ENCODE measurements around the gene EIF3L. TPM values are rescaled to one million over a fixed set of nuclear protein-coding genes. Genes with fewer than 3 reads are reported as not detected.

Gene EIF3L
- polyA plus RNA-seq, 1 donor from 2014 or later, result 352 TPM

DNA sequence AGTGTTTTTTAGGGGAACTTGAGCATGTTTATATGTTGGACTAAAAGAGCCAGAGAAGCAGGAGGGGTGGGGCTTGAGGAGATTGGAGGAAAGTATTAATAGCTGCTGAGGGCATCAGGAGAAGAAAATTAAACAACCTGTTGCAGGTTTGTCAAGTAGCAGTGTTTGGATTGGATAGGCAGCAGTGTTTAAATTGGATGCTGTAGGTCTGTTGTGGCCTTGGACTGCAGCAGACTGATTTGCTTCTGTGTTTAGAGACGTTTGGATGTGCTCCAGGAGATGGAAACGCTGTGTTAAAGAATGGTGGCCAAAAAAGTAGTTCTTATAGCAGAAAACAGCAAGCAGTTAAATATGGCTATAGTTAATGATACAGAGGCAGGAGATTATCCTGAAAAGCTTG lies 5.7 kb downstream of the EIF3L start:
- no peak overlapping the region for H3K9ac ChIP-seq (ENCODE audit: low read length)
- no peak overlapping the region for H2AFZ ChIP-seq (ENCODE audit: low read depth, low read length)
- H3K4me3 ChIP-seq (ENCODE audit: low read length), result no peak overlapping the region
- H3K27ac ChIP-seq (ENCODE audit: low read length), result no peak overlapping the region
- no peaks in the 10 kb centered on the region for H3K9me3 ChIP-seq (ENCODE audit: low read length)
- H3K9me2 ChIP-seq (ENCODE audit: insufficient read depth, low read length), result no peaks in the 10 kb centered on the region
- no peak overlapping the region for H3K4me2 ChIP-seq (ENCODE audit: low read length)
- no peaks in the 10 kb centered on the region for H3F3A ChIP-seq (ENCODE audit: insufficient read depth, low read length, poor library complexity, severe bottlenecking)
- H4K20me1 ChIP-seq (ENCODE audit: insufficient read depth), result no peaks in the 10 kb centered on the region
- H3K36me3 ChIP-seq (ENCODE audit: insufficient read depth, low read length), result no peaks in the 10 kb centered on the region
- peaks cover 16% of the 10 kb centered on the region for H3K79me2 ChIP-seq (replicated peaks; ENCODE audit: insufficient read depth, low read length)
- TF ChIP-seq POLR2AphosphoS5 (IDR thresholded peaks at IDR 0.05), result no peak
- TF ChIP-seq, protein P1, sequence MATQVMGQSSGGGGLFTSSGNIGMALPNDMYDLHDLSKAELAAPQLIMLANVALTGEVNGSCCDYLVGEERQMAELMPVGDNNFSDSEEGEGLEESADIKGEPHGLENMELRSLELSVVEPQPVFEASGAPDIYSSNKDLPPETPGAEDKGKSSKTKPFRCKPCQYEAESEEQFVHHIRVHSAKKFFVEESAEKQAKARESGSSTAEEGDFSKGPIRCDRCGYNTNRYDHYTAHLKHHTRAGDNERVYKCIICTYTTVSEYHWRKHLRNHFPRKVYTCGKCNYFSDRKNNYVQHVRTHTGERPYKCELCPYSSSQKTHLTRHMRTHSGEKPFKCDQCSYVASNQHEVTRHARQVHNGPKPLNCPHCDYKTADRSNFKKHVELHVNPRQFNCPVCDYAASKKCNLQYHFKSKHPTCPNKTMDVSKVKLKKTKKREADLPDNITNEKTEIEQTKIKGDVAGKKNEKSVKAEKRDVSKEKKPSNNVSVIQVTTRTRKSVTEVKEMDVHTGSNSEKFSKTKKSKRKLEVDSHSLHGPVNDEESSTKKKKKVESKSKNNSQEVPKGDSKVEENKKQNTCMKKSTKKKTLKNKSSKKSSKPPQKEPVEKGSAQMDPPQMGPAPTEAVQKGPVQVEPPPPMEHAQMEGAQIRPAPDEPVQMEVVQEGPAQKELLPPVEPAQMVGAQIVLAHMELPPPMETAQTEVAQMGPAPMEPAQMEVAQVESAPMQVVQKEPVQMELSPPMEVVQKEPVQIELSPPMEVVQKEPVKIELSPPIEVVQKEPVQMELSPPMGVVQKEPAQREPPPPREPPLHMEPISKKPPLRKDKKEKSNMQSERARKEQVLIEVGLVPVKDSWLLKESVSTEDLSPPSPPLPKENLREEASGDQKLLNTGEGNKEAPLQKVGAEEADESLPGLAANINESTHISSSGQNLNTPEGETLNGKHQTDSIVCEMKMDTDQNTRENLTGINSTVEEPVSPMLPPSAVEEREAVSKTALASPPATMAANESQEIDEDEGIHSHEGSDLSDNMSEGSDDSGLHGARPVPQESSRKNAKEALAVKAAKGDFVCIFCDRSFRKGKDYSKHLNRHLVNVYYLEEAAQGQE (IDR thresholded peaks at IDR 0.05; ENCODE audit: borderline replicate concordance), result no peak
- TF ChIP-seq SMC3 (conservative IDR thresholded peaks at IDR 0.05; ENCODE audit: poor library complexity), result no peak
- TF ChIP-seq MXI1 (conservative IDR thresholded peaks at IDR 0.05; ENCODE audit: poor library complexity, severe bottlenecking), result no peak
- no peak for TF ChIP-seq EZH2 (IDR thresholded peaks at IDR 0.05; ENCODE audit: borderline replicate concordance, insufficient read depth, low read length, poor library complexity, severe bottlenecking)
- no peak for TF ChIP-seq EP300 (conservative IDR thresholded peaks at IDR 0.05; ENCODE audit: poor library complexity, severe bottlenecking)
- TF ChIP-seq TAF1 (IDR thresholded peaks at IDR 0.05; ENCODE audit: low read depth), result no peak
- TF ChIP-seq RAD21 (conservative IDR thresholded peaks at IDR 0.05), result no peak
- TF ChIP-seq, protein P2, sequence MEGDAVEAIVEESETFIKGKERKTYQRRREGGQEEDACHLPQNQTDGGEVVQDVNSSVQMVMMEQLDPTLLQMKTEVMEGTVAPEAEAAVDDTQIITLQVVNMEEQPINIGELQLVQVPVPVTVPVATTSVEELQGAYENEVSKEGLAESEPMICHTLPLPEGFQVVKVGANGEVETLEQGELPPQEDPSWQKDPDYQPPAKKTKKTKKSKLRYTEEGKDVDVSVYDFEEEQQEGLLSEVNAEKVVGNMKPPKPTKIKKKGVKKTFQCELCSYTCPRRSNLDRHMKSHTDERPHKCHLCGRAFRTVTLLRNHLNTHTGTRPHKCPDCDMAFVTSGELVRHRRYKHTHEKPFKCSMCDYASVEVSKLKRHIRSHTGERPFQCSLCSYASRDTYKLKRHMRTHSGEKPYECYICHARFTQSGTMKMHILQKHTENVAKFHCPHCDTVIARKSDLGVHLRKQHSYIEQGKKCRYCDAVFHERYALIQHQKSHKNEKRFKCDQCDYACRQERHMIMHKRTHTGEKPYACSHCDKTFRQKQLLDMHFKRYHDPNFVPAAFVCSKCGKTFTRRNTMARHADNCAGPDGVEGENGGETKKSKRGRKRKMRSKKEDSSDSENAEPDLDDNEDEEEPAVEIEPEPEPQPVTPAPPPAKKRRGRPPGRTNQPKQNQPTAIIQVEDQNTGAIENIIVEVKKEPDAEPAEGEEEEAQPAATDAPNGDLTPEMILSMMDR (IDR thresholded peaks at IDR 0.05; ENCODE audit: poor library complexity, severe bottlenecking), result no peak
- H3K27me3 ChIP-seq (ENCODE audit: insufficient read depth, low read depth, low read length), result no peaks in the 10 kb centered on the region

DNA sequence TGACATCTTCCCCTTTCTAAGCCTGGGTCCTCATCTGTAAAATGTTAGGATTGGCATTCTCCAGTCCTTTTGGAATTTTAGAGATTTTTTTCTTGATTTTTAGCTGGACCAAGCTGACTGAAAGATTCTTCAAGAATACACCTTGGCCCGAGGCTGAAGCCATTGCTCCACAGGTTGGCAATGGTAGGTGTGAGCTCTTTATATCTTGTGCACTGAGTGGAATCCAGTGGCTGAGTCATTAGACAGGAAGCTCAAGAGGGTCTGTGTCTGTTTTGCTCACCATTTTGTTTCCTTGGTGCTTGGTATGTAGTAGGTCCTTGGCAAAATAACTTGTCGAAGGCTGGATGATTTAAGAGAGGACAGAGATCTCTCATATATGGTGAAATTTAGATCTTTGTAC lies 6.2 kb downstream of the EIF3L start:
- H3K9me3 ChIP-seq (ENCODE audit: low read length), result no peaks in the 10 kb centered on the region
- H3K79me2 ChIP-seq (replicated peaks; ENCODE audit: insufficient read depth, low read length), result peaks cover 11% of the 10 kb centered on the region
- H3K9ac ChIP-seq (ENCODE audit: low read length), result no peak overlapping the region
- H2AFZ ChIP-seq (ENCODE audit: low read depth, low read length), result no peak overlapping the region
- no peaks in the 10 kb centered on the region for H3K9me2 ChIP-seq (ENCODE audit: insufficient read depth, low read length)
- no peak overlapping the region for H3K4me3 ChIP-seq (ENCODE audit: low read length)
- no peak for TF ChIP-seq RAD21 (conservative IDR thresholded peaks at IDR 0.05)
- no peak for TF ChIP-seq SMC3 (conservative IDR thresholded peaks at IDR 0.05; ENCODE audit: poor library complexity)
- TF ChIP-seq EP300 (conservative IDR thresholded peaks at IDR 0.05; ENCODE audit: poor library complexity, severe bottlenecking), result no peak
- TF ChIP-seq, protein P2 (IDR thresholded peaks at IDR 0.05; ENCODE audit: poor library complexity, severe bottlenecking), result no peak
- TF ChIP-seq, protein P1 (IDR thresholded peaks at IDR 0.05; ENCODE audit: borderline replicate concordance), result no peak
- TF ChIP-seq TAF1 (IDR thresholded peaks at IDR 0.05; ENCODE audit: low read depth), result no peak
- TF ChIP-seq EZH2 (IDR thresholded peaks at IDR 0.05; ENCODE audit: borderline replicate concordance, insufficient read depth, low read length, poor library complexity, severe bottlenecking), result no peak
- TF ChIP-seq MXI1 (conservative IDR thresholded peaks at IDR 0.05; ENCODE audit: poor library complexity, severe bottlenecking), result no peak
- TF ChIP-seq POLR2AphosphoS5 (IDR thresholded peaks at IDR 0.05), result no peak
- no peaks in the 10 kb centered on the region for H3F3A ChIP-seq (ENCODE audit: insufficient read depth, low read length, poor library complexity, severe bottlenecking)
- H4K20me1 ChIP-seq (ENCODE audit: insufficient read depth), result no peaks in the 10 kb centered on the region
- no peak overlapping the region for H3K4me2 ChIP-seq (ENCODE audit: low read length)
- H3K27me3 ChIP-seq (ENCODE audit: insufficient read depth, low read depth, low read length), result no peaks in the 10 kb centered on the region
- no peaks in the 10 kb centered on the region for H3K36me3 ChIP-seq (ENCODE audit: insufficient read depth, low read length)
- no peak overlapping the region for H3K27ac ChIP-seq (ENCODE audit: low read length)
